IPS-11a (cell line): Measurements from ENCODE around the gene CYTH2.
A peak's percentile ranks its signal among the peaks of the same experiment; 100 is the strongest.
"Not testable (repeated sequence)": the region's sequence is repeated elsewhere in the genome, so short reads cannot be mapped to it uniquely, and the experiment has no call there.

Experiments
- H3K4me3 ChIP-seq: one replicate; pipeline ENCODE4 v1.5.1; 2013; ENCODE audit warnings: low read depth, low read length, control low read depth

The CYTH2 gene

GRCh38 chr19:48510421-48511268 lies 41.5 kb downstream of the CYTH2 start:
- H3K4me3 ChIP-seq: peak overlapping the region; percentile 30

GRCh38 chr19:48511321-48511731 lies 42.2 kb downstream of the CYTH2 start:
- peak overlapping the region; percentile 30 for H3K4me3 ChIP-seq

DNA sequence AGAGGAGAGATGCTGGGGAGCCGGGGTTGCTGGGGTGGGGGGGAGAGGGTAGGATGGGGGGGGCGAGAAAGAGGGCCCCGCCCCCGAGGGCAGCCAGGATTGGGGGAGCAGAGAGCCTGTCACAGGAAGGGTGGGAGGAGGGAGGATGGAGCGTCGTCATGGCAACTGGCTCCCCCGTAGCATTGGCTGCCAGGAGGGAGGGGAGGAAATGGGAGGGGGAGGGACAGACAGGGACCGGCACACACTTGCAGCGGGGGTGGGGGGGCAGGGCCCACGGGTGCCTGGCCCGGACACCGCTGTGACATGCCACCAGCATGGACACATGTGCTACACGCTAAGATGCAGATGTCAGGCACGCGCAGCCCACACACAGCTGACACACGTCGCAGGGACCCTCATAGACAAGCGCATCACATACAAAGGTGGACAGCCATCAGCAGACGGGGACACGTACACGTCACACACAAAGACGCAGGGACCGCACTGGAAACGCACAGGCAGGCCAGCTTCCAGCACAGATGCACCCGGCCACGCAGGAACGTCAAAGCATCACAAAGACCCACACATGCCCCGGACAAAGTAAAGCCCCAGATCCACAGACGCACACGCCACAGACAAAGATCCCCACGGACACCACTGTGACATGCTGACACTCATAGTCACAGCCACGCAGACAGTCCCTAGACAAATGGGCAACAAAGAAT lies 42.8 kb downstream of the CYTH2 start, which contains the start of gene LMTK3:
TSS of gene LMTK3 (minus strand) at position 36 of the 704 bp plus-strand sequence. CDS start 259 bp downstream, outside the sequence.
- H3K4me3 ChIP-seq: peak within 1 kb of the TSS; percentile 30

DNA sequence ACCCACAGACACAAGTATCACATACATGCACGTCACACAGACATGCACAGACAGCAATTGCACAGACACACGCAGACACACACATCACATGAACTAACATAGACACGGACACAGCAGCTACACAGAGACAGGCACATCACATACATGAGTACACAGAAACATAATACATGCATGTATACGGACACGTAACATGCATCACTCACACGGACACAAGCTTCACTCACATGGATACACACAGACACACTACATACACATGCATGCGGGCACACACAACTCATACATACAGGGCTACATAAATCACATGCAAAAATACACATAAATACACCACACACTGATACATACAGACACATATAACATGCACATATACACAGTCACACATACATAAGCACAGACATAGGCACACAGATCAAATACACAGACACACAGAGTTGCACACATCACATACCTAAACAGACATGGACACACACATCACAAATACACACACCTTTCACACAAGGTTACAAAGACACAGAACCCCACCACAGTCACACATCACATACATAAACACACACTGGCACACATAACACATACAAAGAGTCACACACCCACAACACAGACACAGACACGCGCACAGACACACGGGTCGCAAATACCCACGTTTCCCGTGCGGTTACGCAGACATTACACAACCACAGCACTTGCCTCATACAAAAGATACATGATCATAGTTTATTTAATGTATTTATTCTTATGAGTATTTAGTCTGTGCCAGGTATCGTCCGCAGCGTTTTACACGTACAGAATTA lies 43.5 kb downstream of the CYTH2 start:
- H3K4me3 ChIP-seq: no peak overlapping the region

DNA sequence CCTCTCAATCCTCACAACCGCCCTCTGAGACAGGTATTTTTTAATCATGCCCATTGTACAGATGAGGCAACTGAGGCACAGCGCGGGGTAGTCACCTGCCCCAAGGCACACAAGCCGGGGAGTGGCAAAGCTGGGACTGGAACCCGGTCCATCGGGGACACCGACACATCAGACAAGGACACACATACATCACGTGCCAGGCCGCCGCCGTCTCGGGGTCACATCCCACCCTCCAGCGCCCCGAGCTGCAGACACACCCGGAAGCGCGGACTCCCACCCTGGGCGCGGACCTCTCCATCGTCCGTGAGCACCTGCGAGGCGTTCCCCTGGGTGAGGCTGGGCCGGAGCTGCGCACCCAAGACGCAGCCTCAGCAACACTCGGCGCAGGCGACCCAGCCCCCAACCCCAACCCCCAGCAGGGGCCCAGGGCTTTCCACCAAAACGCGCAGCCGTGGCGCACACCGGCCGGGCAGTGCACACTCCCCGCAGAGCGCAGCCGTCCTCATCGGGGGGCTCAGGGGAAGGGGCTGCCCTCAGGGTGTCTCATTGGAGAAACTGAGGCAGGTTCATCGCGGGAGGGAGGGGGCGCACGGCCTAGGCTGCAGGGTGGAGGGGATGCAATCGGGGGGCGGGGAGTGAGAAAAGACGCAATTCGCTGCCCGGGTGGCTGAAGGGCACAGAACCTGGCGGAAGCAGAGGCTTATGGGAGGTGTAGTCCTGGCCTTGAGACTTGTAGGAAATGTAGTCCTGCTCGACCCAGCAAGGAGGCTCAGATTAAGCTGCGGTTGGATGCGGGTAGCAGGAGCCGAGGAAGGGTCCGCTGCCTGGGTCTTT lies 44.3 kb downstream of the CYTH2 start:
- peak overlapping the region; percentile 59 for H3K4me3 ChIP-seq

- H3K4me3 ChIP-seq: peak overlapping the region; percentile 59
These were observed 44.9 kb downstream of the CYTH2 start for GRCh38 chr19:48514123-48514458.

- H3K4me3 ChIP-seq: no peak overlapping the region
These were observed 47.4 kb downstream of the CYTH2 start for GRCh38 chr19:48516536-48516935.

DNA sequence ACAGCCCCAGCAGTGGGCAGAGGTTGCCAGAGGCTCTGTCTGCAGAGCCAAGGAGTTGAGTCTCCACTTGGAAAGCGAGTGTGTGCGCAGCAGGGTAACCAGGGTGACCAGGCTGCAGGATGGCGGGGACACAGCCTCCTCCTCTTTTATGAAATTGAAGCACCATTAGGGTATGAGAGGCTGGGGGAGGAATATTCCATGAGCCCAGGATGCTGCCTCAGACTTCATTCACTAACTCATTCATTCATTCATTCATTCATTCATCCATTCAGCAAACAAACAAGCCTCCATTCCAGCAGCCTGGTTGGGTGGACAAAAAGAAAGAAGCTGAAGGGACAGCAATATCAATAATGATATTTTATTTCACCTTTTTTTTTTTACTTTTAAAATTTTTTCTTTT lies 49.0 kb downstream of the CYTH2 start:
- no peak overlapping the region for H3K4me3 ChIP-seq

DNA sequence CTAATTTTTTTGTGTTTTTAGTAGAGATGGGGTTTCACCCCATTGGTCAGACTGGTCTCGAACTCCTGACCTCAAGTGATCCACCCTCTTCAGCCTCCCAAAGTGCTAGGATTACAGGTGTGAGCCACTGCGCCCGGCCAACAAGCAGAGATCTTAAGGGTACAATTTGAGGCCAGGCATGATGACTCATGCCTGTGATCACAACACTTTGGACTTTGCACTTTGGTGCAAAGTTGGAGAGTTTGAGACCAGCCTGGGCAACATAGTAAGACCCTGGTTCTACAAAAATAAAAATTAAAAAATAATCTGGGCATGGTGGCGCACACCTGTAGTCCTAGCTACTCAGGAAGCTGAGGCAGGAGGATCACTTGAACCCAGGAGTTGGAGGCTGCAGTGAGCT lies 50.3 kb downstream of the CYTH2 start:
- not testable (repeated sequence) for H3K4me3 ChIP-seq

GRCh38 chr19:48520134-48520533 lies 51.0 kb downstream of the CYTH2 start:
- no peak overlapping the region for H3K4me3 ChIP-seq

- H3K4me3 ChIP-seq: no peak overlapping the region
These were observed 55.1 kb downstream of the CYTH2 start for GRCh38 chr19:48524221-48524620.

DNA sequence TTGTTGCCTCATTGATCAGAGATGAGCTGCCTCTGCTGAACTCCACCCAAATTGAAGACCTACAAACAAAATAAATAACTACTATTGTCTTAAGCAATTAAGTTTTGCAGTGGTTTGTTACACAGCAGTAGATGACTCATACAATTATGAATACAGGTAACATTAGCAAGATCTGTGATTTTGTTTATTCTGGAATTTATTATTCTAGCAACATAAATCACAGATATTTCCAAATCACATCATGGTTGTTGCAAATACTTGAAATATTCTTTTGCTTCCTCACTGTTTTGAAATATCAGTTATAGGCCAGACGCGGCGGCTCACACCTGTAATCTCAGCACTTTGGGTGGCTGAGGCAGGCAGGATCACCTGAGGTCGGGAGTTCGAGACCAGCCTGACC lies 55.6 kb downstream of the CYTH2 start:
- H3K4me3 ChIP-seq: no peak overlapping the region

- no peak overlapping the region for H3K4me3 ChIP-seq
These were observed 60.0 kb downstream of the CYTH2 start for GRCh38 chr19:48529156-48529555.

GRCh38 chr19:48530066-48530720 lies 61.0 kb downstream of the CYTH2 start:
- no peak overlapping the region for H3K4me3 ChIP-seq

DNA sequence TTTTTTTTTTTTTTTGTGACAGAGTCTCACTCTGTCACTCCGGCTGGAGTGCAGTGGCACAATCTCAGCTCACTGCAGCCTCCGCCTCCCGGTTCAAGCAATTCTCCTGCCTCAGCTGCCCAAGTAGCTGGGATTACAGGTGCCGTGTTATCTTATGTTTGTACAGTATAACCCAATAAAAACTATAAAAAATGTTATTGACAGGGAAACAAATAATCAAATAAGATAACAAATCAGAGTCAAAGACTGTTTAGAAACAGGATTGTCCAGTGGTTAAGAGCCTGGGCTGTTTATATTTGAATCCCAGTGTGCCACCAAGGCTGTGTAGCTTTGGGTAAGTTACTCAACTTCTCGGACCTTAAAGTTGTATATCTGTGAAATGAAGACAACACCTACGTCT lies 61.6 kb downstream of the CYTH2 start:
- no peak overlapping the region for H3K4me3 ChIP-seq
